Naive thymus-derived CD4-positive, alpha-beta T cell (primary cell): ENCODE results near the gene RTN4R. TPM values are rescaled to one million over a fixed set of nuclear protein-coding genes. Genes with fewer than 3 reads are reported as not detected.
"Not testable (repeated sequence)": the region's sequence is repeated elsewhere in the genome, so short reads cannot be mapped to it uniquely, and the experiment has no call there.

Experiments used
- ATAC-seq: fragments of 150-1000 bp; cut with Tn5 transposase; 2 replicates; pipeline ENCODE4 v1.10.0; 2021; ENCODE audit warnings: mild to moderate bottlenecking, moderate library complexity
- CTCF ChIA-PET: fragments of 350-600 bp; sonication (Branson Sonifier 250); formaldehyde crosslinking; loops from one replicate; lab custom pipeline; 2021; ENCODE audit warnings: antibody characterized with exemption; lab: Charles Lee
- POLR2A ChIA-PET: fragments of 350-600 bp; sonication (Branson Sonifier 250); formaldehyde crosslinking; loops from one replicate; lab custom pipeline; 2021; ENCODE audit warnings: antibody characterized with exemption, inconsistent platforms; lab: Charles Lee
- DNase-seq, 9 donors: peaks; one replicate each; pipeline versions ENCODE4 v3.0.0 to v3.0.0-alpha.2; 2020 to 2022; ENCODE audit warnings: mixed read lengths in 1 of 9
- H3K27ac ChIP-seq: one replicate; pipeline ENCODE4 v1.7.0; 2013; ENCODE audit warnings: mild to moderate bottlenecking, low read depth, low read length, moderate library complexity
- H3K27me3 ChIP-seq, 2 donors: one replicate each; pipeline ENCODE4 v1.7.0; 2013; ENCODE audit warnings: low read length in 2 of 2, mild to moderate bottlenecking in 2 of 2, moderate library complexity in 2 of 2; ENCODE audit not compliant: control insufficient read depth in 2 of 2, insufficient read depth in 2 of 2
- H3K36me3 ChIP-seq, 3 experiments: 1 replicate in 2 of 3; 2 replicates in 1 of 3; pipeline ENCODE4 v1.7.0; 2013; ENCODE audit warnings: low read length in 3 of 3, mild to moderate bottlenecking in 3 of 3, moderate library complexity in 1 of 3; ENCODE audit not compliant: insufficient read depth in 3 of 3, control insufficient read depth in 2 of 3
- H3K4me1 ChIP-seq, 2 donors: one replicate each; pipeline ENCODE4 v1.7.0; 2013; ENCODE audit warnings: low read length in 2 of 2, mild to moderate bottlenecking in 2 of 2, moderate library complexity in 1 of 2; ENCODE audit not compliant: control insufficient read depth in 2 of 2, insufficient read depth in 2 of 2
- H3K4me3 ChIP-seq: 2 replicates; pipeline ENCODE4 v1.7.0; 2013; ENCODE audit warnings: mild to moderate bottlenecking, low read length
- H3K9me3 ChIP-seq, 3 experiments: 1 replicate in 2 of 3; 2 replicates in 1 of 3; pipeline ENCODE4 v1.7.0; 2013; ENCODE audit warnings: low read length in 3 of 3; ENCODE audit not compliant: control insufficient read depth in 2 of 3
- H3K27ac Mint-ChIP-seq, 9 donors: one replicate each; pipeline ENCODE4 v1.8.0; 2020 to 2022; ENCODE audit warnings: mixed read lengths in 9 of 9, mild to moderate bottlenecking in 8 of 9, moderate library complexity in 5 of 9, inconsistent platforms in 2 of 9
- H3K27me3 Mint-ChIP-seq, 5 donors: one replicate each; pipeline ENCODE4 v1.8.0; 2021 to 2022; ENCODE audit warnings: mixed read lengths in 5 of 5, mild to moderate bottlenecking in 1 of 5
- H3K36me3 Mint-ChIP-seq, 5 donors: one replicate each; pipeline ENCODE4 v1.8.0; 2020 to 2022; ENCODE audit warnings: mixed read lengths in 5 of 5, mild to moderate bottlenecking in 3 of 5, inconsistent platforms in 1 of 5
- H3K4me1 Mint-ChIP-seq, 7 donors: one replicate each; pipeline ENCODE4 v1.8.0; 2020 to 2022; ENCODE audit warnings: mixed read lengths in 7 of 7, mild to moderate bottlenecking in 3 of 7, inconsistent platforms in 1 of 7
- H3K4me3 Mint-ChIP-seq, 10 donors: one replicate each; pipeline ENCODE4 v1.8.0; 2020 to 2022; ENCODE audit warnings: mild to moderate bottlenecking in 10 of 10, mixed read lengths in 10 of 10, moderate library complexity in 6 of 10, inconsistent platforms in 2 of 10
- H3K9me3 Mint-ChIP-seq, 11 donors: one replicate each; pipeline ENCODE4 v1.8.0; 2020 to 2022; ENCODE audit warnings: mixed read lengths in 11 of 11, mild to moderate bottlenecking in 4 of 11, inconsistent platforms in 1 of 11, moderate library complexity in 1 of 11
- intact Hi-C, 2 donors: fragments of 100-400 bp; cut with micrococcal nuclease; formaldehyde crosslinking; loops; one replicate each; pipeline ENCODE4 v1.15.1; 2023
- polyA plus RNA-seq, 2 donors: library from polyadenylated mRNA; unstranded; fragments of 300-500 nt; fragmentation: Illumina TruSeq; gene quantifications; one replicate each; pipeline ENCODE4 v1.2.3, GENCODE V29; 2021
- total RNA-seq, 6 experiments: library from RNA in 5 of 6; stranded (reverse) in 5 of 6; gene quantifications; 1 replicate in 5 of 6; 2 replicates in 1 of 6; pipeline ENCODE4 v1.2.3 and lab custom pipeline; 2021 to 2026

Gene RTN4R
- total and polyA plus RNA-seq, 7 experiments from 2014 or later: 0.98 to 2.9 (median 2.0) TPM

GRCh38 chr22:20310180-20310579, 42.1 kb upstream of the RTN4R start:
- H3K4me3 Mint-ChIP-seq, H3K27ac Mint-ChIP-seq, H3K4me3 ChIP-seq, ATAC-seq, H3K9me3 ChIP-seq, POLR2A ChIA-PET, H3K27me3 Mint-ChIP-seq, H3K4me1 Mint-ChIP-seq, H3K27ac ChIP-seq, intact Hi-C loops, H3K4me1 ChIP-seq, DNase-seq, H3K36me3 Mint-ChIP-seq, CTCF ChIA-PET, H3K9me3 Mint-ChIP-seq, H3K27me3 ChIP-seq, H3K36me3 ChIP-seq: not testable (repeated sequence)

GRCh38 chr22:20308806-20309650, 40.9 kb upstream of the RTN4R start:
- H3K9me3 Mint-ChIP-seq, H3K36me3 Mint-ChIP-seq, H3K27me3 ChIP-seq, H3K9me3 ChIP-seq, H3K4me1 Mint-ChIP-seq, H3K4me1 ChIP-seq, POLR2A ChIA-PET, H3K27me3 Mint-ChIP-seq, H3K4me3 Mint-ChIP-seq, ATAC-seq, H3K4me3 ChIP-seq, H3K27ac ChIP-seq, DNase-seq, H3K36me3 ChIP-seq, intact Hi-C loops: not testable (repeated sequence)
- CTCF ChIA-PET: interaction anchor here (0.6 kb wide), 1 partner anchor 11 kb away, joined by 3 read pairs; the partner anchor contains the start of gene DGCR6L
- H3K27ac Mint-ChIP-seq: peak overlapping the region in 1 of 9 donors; percentile 22

GRCh38 chr22:20307448-20308447, 39.6 kb upstream of the RTN4R start:
- POLR2A ChIA-PET, CTCF ChIA-PET, DNase-seq, H3K27ac ChIP-seq, H3K9me3 Mint-ChIP-seq, H3K27me3 Mint-ChIP-seq, H3K9me3 ChIP-seq, H3K27ac Mint-ChIP-seq, H3K4me1 Mint-ChIP-seq, H3K36me3 ChIP-seq, intact Hi-C loops, ATAC-seq, H3K4me3 ChIP-seq, H3K27me3 ChIP-seq, H3K36me3 Mint-ChIP-seq, H3K4me1 ChIP-seq: not testable (repeated sequence)
- H3K4me3 Mint-ChIP-seq: peak overlapping the region in 3 of 10 donors; percentile 4 to 41 (median 13)

- H3K4me3 ChIP-seq, H3K36me3 ChIP-seq, POLR2A ChIA-PET, H3K27ac Mint-ChIP-seq, H3K36me3 Mint-ChIP-seq, H3K27me3 Mint-ChIP-seq, H3K4me1 Mint-ChIP-seq, H3K4me1 ChIP-seq, intact Hi-C loops, CTCF ChIA-PET, H3K27me3 ChIP-seq, DNase-seq, H3K9me3 ChIP-seq, H3K9me3 Mint-ChIP-seq, H3K27ac ChIP-seq: not testable (repeated sequence)
- ATAC-seq: peak; percentile 30
- peak overlapping the region in 2 of 10 donors; percentile 4 to 41 for H3K4me3 Mint-ChIP-seq
Observed at GRCh38 chr22:20306646-20307447, 38.7 kb upstream of the RTN4R start.

GRCh38 chr22:20305894-20306645, 38.0 kb upstream of the RTN4R start:
- H3K9me3 Mint-ChIP-seq: no peaks in the 10 kb centered on the region
- H3K9me3 ChIP-seq: no peaks in the 10 kb centered on the region
- peaks cover 0 to 15% (median 0%) of the 10 kb centered on the region in 5 donors for H3K27me3 Mint-ChIP-seq
- peak overlapping the region in 1 of 9 donors; percentile 75 for H3K27ac Mint-ChIP-seq
- no peak for ATAC-seq
- H3K4me1 Mint-ChIP-seq: peaks cover 0 to 4% (median 0%) of the 10 kb centered on the region in 7 donors
- DNase-seq: peak in 1 of 9 donors; percentile 5
- no peak overlapping the region for H3K27ac ChIP-seq
- POLR2A ChIA-PET: no interaction called here
- CTCF ChIA-PET: no interaction called here
- intact Hi-C loops: no loop called here
- no peaks in the 10 kb centered on the region for H3K4me1 ChIP-seq
- H3K36me3 Mint-ChIP-seq: no peaks in the 10 kb centered on the region
- H3K27me3 ChIP-seq: no peaks in the 10 kb centered on the region
- no peaks in the 10 kb centered on the region for H3K36me3 ChIP-seq
- H3K4me3 ChIP-seq: no peak overlapping the region
- H3K4me3 Mint-ChIP-seq: no peak overlapping the region
